Ascending aorta (tissue), 2 donors: ENCODE results near the gene ADAMTS2. TPM values are rescaled to one million over a fixed set of nuclear protein-coding genes. Genes with fewer than 3 reads are reported as not detected.

Experiments used
- DNase-seq, 2 donors: peaks; one replicate each; pipeline ENCODE4 v3.0.0-alpha.2; 2019; ENCODE audit warnings: low spot score in 2 of 2
- H3K27ac ChIP-seq, 2 donors: fragments of 200-600 bp; sonication (generic); one replicate each; pipeline ENCODE4 v1.5.1; 2016 to 2017; ENCODE audit warnings: mild to moderate bottlenecking in 1 of 2
- H3K27me3 ChIP-seq: fragments of 200-600 bp; sonication (generic); one replicate; pipeline ENCODE4 v1.5.1; 2017
- H3K36me3 ChIP-seq, 2 donors: fragments of 200-600 bp; sonication (generic); one replicate each; pipeline ENCODE4 v1.5.1; 2016
- H3K4me1 ChIP-seq, 2 donors: fragments of 200-600 bp; sonication (generic); one replicate each; pipeline ENCODE4 v1.5.1; 2016 to 2017; ENCODE audit warnings: mild to moderate bottlenecking in 1 of 2
- H3K4me3 ChIP-seq, 2 donors: fragments of 200-600 bp; sonication (generic); one replicate each; pipeline ENCODE4 v1.5.1; 2016 to 2017; ENCODE audit warnings: mild to moderate bottlenecking in 1 of 2
- H3K9me3 ChIP-seq, 2 donors: fragments of 200-600 bp; sonication (generic); one replicate each; pipeline ENCODE4 v1.5.1; 2016
- CTCF ChIP-seq, 3 experiments: fragments of 200-600 bp in 2 of 3; fragments of 450-650 bp in 1 of 3; sonication (generic) in 2 of 3; IDR thresholded peaks; one replicate each; pipeline ENCODE4 v1.5.1; 2016 to 2019; ENCODE audit warnings: antibody characterized with exemption in 3 of 3, mild to moderate bottlenecking in 1 of 3, moderate library complexity in 1 of 3
- intact Hi-C: fragments of 100-400 bp; cut with DNase I; formaldehyde crosslinking; loops from one replicate; pipeline ENCODE4 v1.15.1; 2023
- total RNA-seq: library from RNA; depleted of rRNA; stranded (reverse); fragments of >200 nt; gene quantifications from one replicate; pipeline ENCODE4 v1.1.0, GENCODE V29; 2016

Gene ADAMTS2
- total RNA-seq, 1 donor from 2014 or later = 51.0 TPM

GRCh38 chr5:179171816-179172745 lies 173.2 kb downstream of the ADAMTS2 start:
- no peak for TF ChIP-seq CTCF (IDR thresholded peaks at IDR 0.05)
- Histone ChIP-seq H3K4me1 (peaks cover 0 to 3% of the 10 kb centered on the region in 2 donors), H3K4me3 (no peak overlapping the region), H3K27me3 (no peaks in the 10 kb centered on the region), H3K27ac (no peak overlapping the region), H3K9me3 (no peaks in the 10 kb centered on the region), H3K36me3 (no peaks in the 10 kb centered on the region)
- intact Hi-C loops = loop anchor here (2.0 kb wide), 1 partner anchor 173 kb away; the partner anchor contains the start of gene ADAMTS2
- no peak for DNase-seq

DNA sequence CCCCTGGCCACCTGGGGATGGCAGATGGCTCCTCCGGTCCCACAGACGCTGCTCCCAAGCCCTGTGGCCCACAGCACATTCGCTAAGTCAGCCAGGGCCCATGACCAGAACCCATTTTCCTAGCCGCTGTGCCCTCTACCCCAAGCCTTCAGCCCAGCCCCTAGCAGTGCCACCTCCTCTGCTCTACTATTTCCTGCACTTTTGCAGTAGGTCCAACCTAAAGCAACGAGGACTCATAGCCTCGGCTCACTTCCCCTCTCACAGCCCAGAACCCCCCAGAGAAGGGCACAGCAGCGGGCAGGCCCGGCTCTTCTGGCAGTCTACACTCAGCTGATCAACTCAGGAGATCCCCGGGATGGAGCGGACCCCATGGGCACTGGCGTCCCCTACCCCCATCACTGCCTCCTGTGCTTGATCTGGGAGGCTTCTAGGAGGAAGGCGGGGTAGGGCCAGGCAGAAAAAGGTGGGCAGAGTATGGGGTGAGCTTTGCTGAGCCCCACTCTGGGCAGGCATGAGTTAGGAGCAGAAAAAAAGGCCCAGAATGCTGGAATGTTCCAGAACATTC lies 173.9 kb downstream of the ADAMTS2 start:
- Histone ChIP-seq H3K27me3 (no peaks in the 10 kb centered on the region), H3K4me1 (peaks cover 0 to 3% of the 10 kb centered on the region in 2 donors), H3K4me3 (no peak overlapping the region), H3K9me3 (no peaks in the 10 kb centered on the region), H3K36me3 (no peaks in the 10 kb centered on the region), H3K27ac (no peak overlapping the region)
- TF ChIP-seq CTCF (IDR thresholded peaks at IDR 0.05) = no peak
- DNase-seq = no peak
- intact Hi-C loops = loop anchor here (2.0 kb wide), 1 partner anchor 173 kb away; the partner anchor contains the start of gene ADAMTS2

DNA sequence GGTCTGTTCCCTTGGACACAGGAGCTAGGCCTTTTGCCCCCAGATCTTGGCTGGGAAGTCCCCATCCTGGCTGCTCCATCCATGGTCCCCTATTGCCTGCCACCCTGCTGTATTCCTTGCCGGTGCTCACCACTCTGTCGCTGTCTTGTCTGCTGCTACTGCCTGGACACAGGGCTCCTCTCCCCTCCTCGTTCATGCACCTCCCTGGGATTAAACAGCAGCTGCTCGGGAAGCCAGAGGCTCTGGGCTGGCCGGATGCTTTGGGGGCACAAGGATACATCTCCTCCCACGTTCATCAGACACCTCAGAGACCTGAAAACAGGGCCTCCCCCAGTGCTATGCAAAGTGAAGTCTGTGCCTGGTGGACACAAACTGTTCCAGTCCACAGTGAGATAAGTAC lies 174.7 kb downstream of the ADAMTS2 start:
- H3K4me3 ChIP-seq = no peak overlapping the region
- TF ChIP-seq CTCF (IDR thresholded peaks at IDR 0.05) = no peak
- H3K27me3 ChIP-seq = no peaks in the 10 kb centered on the region
- peaks cover 0 to 3% of the 10 kb centered on the region in 2 donors for H3K4me1 ChIP-seq
- no peak for DNase-seq
- intact Hi-C loops = loop anchor here (2.0 kb wide), 1 partner anchor 174 kb away; the partner anchor contains the start of gene ADAMTS2
- H3K36me3 ChIP-seq = no peaks in the 10 kb centered on the region
- H3K9me3 ChIP-seq = no peaks in the 10 kb centered on the region
- no peak overlapping the region for H3K27ac ChIP-seq

- Histone ChIP-seq H3K27me3 (no peaks in the 10 kb centered on the region), H3K36me3 (no peaks in the 10 kb centered on the region), H3K9me3 (no peaks in the 10 kb centered on the region), H3K4me1 (peaks cover 0 to 3% of the 10 kb centered on the region in 2 donors), H3K4me3 (no peak overlapping the region), H3K27ac (no peak overlapping the region)
- no peak for DNase-seq
- TF ChIP-seq CTCF (IDR thresholded peaks at IDR 0.05) = no peak
- intact Hi-C loops = loop anchor here (2.0 kb wide), 1 partner anchor 175 kb away; the partner anchor contains the start of gene ADAMTS2
Observed at GRCh38 chr5:179169836-179170235, 175.4 kb downstream of the ADAMTS2 start.

- Histone ChIP-seq H3K9me3 (no peaks in the 10 kb centered on the region), H3K36me3 (no peaks in the 10 kb centered on the region), H3K4me1 (peaks cover 0 to 3% of the 10 kb centered on the region in 2 donors), H3K27ac (no peak overlapping the region), H3K27me3 (no peaks in the 10 kb centered on the region), H3K4me3 (no peak overlapping the region)
- no peak for TF ChIP-seq CTCF (IDR thresholded peaks at IDR 0.05)
- intact Hi-C loops = no loop called here
- no peak for DNase-seq
Observed at GRCh38 chr5:179168664-179169063, 176.6 kb downstream of the ADAMTS2 start.
